Cardiac muscle cell (in vitro differentiated cells and primary cell): Measurements from ENCODE around the gene MOV10L1. TPM values are rescaled to one million over a fixed set of nuclear protein-coding genes. Genes with fewer than 3 reads are reported as not detected.

Experiments
- DNase-seq, 2 donors: peaks; one replicate each; pipeline versions ENCODE4 v3.0.0 to v3.0.0-alpha.2; 2010 to 2017; ENCODE audit warnings: low read depth in 1 of 2, low spot score in 1 of 2
- H3K27ac ChIP-seq: fragments of 200-600 bp; sonication (generic); 2 replicates; pipeline ENCODE4 v1.5.1; 2016
- H3K27me3 ChIP-seq: fragments of 200-600 bp; sonication (generic); 2 replicates; pipeline ENCODE4 v1.6.0; 2016; ENCODE audit warnings: control low read depth
- H3K36me3 ChIP-seq: fragments of 200-600 bp; sonication (generic); 2 replicates; pipeline ENCODE4 v1.5.1; 2016; ENCODE audit warnings: control low read depth
- H3K4me1 ChIP-seq: fragments of 200-600 bp; sonication (generic); 2 replicates; pipeline ENCODE4 v1.8.1; 2017; ENCODE audit warnings: low read depth, mild to moderate bottlenecking, mixed run types
- H3K4me3 ChIP-seq: fragments of 200-600 bp; sonication (generic); 2 replicates; pipeline ENCODE4 v1.5.1; 2016; ENCODE audit warnings: mild to moderate bottlenecking
- H3K9me3 ChIP-seq: fragments of 200-600 bp; sonication (generic); 2 replicates; pipeline ENCODE4 v1.5.1; 2017; ENCODE audit warnings: low read depth, mild to moderate bottlenecking, control low read depth
- CTCF ChIP-seq: IDR thresholded peaks from 2 replicates; pipeline ENCODE4 v1.5.1; 2012; ENCODE audit warnings: low read depth, mild to moderate bottlenecking, low read length
- polyA plus RNA-seq: library from polyadenylated mRNA; unstranded; fragments of >200 nt; fragmentation: Nextera tagmentation; extraction: Ambion mirVana; gene quantifications from 2 replicates; pipeline ENCODE4 v1.2.1, GENCODE V29; 2016
- total RNA-seq: library from RNA; depleted of rRNA; stranded (reverse); fragments of >200 nt; gene quantifications from 2 replicates; pipeline ENCODE4 v1.2.3, GENCODE V29; 2016

MOV10L1 gene
- total and polyA plus RNA-seq, 2 experiments from 2014 or later, result 1.1 TPM; not detected in 1

DNA sequence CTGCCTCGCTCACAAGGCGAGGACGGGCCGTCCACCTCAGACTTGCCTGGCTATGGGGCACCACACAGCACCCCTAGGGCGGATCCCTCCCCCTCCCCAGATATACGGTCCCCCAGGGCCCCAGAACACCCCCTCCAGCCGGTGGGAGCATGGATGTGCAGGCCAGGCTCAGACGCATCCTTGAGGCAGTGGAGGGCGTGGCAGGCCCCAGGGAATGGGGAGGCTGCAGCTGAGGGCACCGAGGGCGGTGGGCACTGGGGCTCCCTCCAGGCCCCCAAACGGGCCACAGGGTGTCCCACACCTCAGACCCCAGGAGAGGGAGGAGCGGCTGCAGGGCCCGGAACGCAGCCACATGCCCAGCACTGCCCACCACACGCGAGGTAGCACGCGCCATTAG lies 43.8 kb upstream of the MOV10L1 start:
- Histone ChIP-seq H3K36me3 (no peaks in the 10 kb centered on the region), H3K9me3 (no peaks in the 10 kb centered on the region), H3K27ac (no peak overlapping the region), H3K4me3 (no peak overlapping the region), H3K4me1 (no peaks in the 10 kb centered on the region), H3K27me3 (peaks cover 2% of the 10 kb centered on the region)
- DNase-seq, result no peak
- TF ChIP-seq CTCF, result no peak

DNA sequence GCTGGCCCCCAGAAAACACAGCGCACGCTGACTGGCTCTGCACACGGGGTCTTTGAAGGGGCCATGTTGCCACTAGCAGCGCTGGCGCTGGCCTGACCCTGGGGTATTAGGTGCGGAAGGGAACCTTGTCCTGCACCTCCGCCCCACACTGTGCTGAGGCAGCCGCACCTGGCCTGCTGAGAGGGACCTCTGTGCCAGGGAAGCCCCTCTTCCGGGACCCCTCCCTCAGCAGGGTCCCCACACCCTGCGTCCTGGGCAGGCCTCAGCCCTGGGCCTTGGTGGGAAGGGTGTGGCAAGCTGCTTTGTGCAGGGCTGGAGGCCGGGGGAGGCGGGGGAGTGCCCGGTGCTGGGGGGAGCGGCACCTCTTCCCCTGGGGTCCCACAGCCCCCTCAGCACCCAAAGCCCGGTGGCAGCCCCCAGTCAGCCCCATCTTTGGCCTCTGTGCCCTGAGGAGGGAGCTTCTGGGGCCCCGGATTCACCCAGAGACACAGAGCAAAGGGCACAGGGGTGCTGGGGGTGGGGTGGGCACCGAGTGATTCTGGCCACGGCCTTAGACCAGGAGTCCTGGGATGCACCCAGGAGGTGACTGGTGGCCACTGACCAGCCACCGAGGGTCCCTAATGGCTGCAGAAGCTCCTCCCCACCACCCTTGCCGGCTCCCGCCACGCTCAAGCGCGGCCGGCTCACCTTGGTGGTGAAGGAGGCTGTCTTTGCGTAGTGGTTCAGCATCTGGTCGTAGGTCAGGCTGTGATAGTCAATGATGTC lies 43.1 kb upstream of the MOV10L1 start:
- no peak for DNase-seq
- no peak for TF ChIP-seq CTCF
- H3K27me3 ChIP-seq, result peaks cover 2% of the 10 kb centered on the region
- no peaks in the 10 kb centered on the region for H3K9me3 ChIP-seq
- no peak overlapping the region for H3K27ac ChIP-seq
- H3K36me3 ChIP-seq, result no peaks in the 10 kb centered on the region
- H3K4me1 ChIP-seq, result no peaks in the 10 kb centered on the region
- H3K4me3 ChIP-seq, result no peak overlapping the region

- H3K9me3 ChIP-seq, result no peaks in the 10 kb centered on the region
- H3K4me1 ChIP-seq, result no peaks in the 10 kb centered on the region
- DNase-seq, result no peak
- H3K4me3 ChIP-seq, result no peak overlapping the region
- TF ChIP-seq CTCF, result no peak
- no peaks in the 10 kb centered on the region for H3K36me3 ChIP-seq
- no peak overlapping the region for H3K27ac ChIP-seq
- H3K27me3 ChIP-seq, result peaks cover 2% of the 10 kb centered on the region
These were observed 42.5 kb upstream of the MOV10L1 start for GRCh38 chr22:50047346-50047745.

DNA sequence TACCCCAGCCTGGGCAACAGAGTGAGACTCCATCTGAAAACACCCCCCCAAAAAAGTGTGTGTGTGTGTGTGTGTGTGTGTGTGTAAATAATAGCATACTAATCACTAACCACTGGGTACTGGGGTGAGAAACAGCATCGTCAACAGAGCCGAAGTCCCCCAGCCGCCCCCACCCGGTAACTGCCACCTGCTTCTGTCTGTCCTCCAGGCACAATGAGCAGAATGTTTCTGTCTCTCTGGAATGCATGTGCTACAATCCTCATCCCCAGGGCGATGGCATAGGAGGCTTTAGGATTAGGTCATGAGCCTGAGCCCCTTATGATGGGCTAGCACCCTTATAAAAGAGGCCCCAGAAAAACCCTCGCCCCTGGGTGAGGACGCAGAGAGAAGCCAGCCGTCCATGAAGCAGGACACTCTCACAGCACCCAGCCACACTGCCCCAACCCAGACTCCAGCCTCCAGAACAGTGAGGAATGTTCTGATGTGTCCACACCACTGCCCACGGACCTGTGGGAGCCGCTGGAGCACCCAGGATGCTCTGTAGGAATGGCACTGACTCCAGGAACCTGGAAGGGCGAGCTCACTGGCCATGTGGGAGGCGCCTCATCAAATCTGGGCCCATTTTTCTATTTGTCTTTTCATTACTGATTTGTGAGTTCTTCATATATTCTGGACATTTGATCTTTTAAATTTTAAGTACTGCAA lies 41.6 kb upstream of the MOV10L1 start:
- H3K4me1 ChIP-seq, result no peaks in the 10 kb centered on the region
- H3K36me3 ChIP-seq, result no peaks in the 10 kb centered on the region
- peaks cover 2% of the 10 kb centered on the region for H3K27me3 ChIP-seq
- no peak overlapping the region for H3K4me3 ChIP-seq
- TF ChIP-seq CTCF, result no peak
- DNase-seq, result no peak
- H3K27ac ChIP-seq, result no peak overlapping the region
- H3K9me3 ChIP-seq, result no peaks in the 10 kb centered on the region

- DNase-seq, result no peak
These were observed 41.0 kb upstream of the MOV10L1 start for GRCh38 chr22:50048836-50049235.

More at GRCh38 chr22:50048836-50049235, 41.0 kb upstream of the MOV10L1 start:
- H3K9me3 ChIP-seq, result no peaks in the 10 kb centered on the region
- H3K27ac ChIP-seq, result no peak overlapping the region
- H3K27me3 ChIP-seq, result peaks cover 2% of the 10 kb centered on the region
- no peak overlapping the region for H3K4me3 ChIP-seq
- H3K4me1 ChIP-seq, result no peaks in the 10 kb centered on the region
- TF ChIP-seq CTCF, result no peak
- no peaks in the 10 kb centered on the region for H3K36me3 ChIP-seq
